ENCODE measurements around the gene RPP25L. TPM values are rescaled to one million over a fixed set of nuclear protein-coding genes. Genes with fewer than 3 reads are reported as not detected.

The RPP25L gene
- total and polyA plus RNA-seq, 9 of the 15 experiments (the other 6 are each of a cell fraction or from before 2014, with no cell fraction given), result 16.3 to 43.7 (median 29.0) TPM

DNA sequence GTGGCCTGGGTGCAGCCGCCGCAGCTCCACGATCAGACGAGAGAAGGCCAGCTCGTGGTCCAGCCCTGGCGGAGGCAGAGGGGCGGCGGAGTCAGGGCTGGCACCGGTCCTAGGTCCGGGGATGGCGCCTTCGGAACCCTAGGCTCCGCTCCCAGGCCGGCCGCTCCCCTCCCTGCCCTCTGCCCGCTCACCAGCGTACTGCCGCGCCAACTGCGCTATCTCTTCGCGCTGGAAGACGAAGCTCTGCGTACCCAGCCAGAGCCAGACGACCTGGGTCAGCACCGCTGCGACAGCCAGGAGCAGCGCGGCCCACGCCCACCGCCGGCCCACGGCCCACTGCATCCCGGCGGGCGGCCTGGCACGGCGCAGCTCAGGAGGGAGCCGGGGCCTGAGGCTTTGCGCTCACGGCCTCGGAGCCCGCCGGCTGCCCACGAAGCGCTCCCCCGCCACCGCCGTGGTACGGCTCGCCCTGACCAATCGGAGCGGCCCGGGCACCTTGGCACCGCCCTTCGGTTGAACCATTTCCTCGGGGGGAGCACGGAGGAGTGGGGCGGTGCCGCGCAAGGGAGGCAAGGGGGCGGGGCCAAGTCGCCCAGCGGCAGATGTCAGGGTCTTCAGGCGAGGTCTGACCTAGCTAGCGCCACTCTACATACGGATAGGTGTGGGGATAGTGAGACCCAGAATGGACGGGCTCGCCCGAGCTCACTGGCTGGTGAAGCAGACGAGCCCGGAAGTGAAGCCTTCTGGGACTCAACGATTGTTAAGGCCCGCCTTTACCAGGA, 25.6 kb upstream of the RPP25L start, which contains the start of gene SIGMAR1 (continued):
- TF ChIP-seq, protein P1, sequence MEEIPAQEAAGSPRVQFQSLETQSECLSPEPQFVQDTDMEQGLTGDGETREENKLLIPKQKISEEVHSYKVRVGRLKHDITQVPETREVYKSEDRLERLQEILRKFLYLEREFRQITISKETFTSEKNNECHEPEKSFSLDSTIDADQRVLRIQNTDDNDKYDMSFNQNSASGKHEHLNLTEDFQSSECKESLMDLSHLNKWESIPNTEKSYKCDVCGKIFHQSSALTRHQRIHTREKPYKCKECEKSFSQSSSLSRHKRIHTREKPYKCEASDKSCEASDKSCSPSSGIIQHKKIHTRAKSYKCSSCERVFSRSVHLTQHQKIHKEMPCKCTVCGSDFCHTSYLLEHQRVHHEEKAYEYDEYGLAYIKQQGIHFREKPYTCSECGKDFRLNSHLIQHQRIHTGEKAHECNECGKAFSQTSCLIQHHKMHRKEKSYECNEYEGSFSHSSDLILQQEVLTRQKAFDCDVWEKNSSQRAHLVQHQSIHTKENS (CRISPR knock-in tag; IDR thresholded peaks at IDR 0.05), result no peak
- TF ChIP-seq PRPF4 (IDR thresholded peaks at IDR 0.05; ENCODE audit: insufficient read depth, low read depth, low read length, poor library complexity, severe bottlenecking), result no peak
- TF ChIP-seq CTBP1 (IDR thresholded peaks at IDR 0.05; ENCODE audit: borderline replicate concordance), result peak; percentile 43; the same call in 1 of the 2 replicates
- no peak for TF ChIP-seq ZNF311 (CRISPR knock-in tag; IDR thresholded peaks at IDR 0.05)
- TF ChIP-seq PHF20 (IDR thresholded peaks at IDR 0.05; ENCODE audit: partially characterized antibody), result no peak
- no peak for TF ChIP-seq DDX20 (tag; IDR thresholded peaks at IDR 0.05; ENCODE audit: low read depth)
- TF ChIP-seq, protein P2, sequence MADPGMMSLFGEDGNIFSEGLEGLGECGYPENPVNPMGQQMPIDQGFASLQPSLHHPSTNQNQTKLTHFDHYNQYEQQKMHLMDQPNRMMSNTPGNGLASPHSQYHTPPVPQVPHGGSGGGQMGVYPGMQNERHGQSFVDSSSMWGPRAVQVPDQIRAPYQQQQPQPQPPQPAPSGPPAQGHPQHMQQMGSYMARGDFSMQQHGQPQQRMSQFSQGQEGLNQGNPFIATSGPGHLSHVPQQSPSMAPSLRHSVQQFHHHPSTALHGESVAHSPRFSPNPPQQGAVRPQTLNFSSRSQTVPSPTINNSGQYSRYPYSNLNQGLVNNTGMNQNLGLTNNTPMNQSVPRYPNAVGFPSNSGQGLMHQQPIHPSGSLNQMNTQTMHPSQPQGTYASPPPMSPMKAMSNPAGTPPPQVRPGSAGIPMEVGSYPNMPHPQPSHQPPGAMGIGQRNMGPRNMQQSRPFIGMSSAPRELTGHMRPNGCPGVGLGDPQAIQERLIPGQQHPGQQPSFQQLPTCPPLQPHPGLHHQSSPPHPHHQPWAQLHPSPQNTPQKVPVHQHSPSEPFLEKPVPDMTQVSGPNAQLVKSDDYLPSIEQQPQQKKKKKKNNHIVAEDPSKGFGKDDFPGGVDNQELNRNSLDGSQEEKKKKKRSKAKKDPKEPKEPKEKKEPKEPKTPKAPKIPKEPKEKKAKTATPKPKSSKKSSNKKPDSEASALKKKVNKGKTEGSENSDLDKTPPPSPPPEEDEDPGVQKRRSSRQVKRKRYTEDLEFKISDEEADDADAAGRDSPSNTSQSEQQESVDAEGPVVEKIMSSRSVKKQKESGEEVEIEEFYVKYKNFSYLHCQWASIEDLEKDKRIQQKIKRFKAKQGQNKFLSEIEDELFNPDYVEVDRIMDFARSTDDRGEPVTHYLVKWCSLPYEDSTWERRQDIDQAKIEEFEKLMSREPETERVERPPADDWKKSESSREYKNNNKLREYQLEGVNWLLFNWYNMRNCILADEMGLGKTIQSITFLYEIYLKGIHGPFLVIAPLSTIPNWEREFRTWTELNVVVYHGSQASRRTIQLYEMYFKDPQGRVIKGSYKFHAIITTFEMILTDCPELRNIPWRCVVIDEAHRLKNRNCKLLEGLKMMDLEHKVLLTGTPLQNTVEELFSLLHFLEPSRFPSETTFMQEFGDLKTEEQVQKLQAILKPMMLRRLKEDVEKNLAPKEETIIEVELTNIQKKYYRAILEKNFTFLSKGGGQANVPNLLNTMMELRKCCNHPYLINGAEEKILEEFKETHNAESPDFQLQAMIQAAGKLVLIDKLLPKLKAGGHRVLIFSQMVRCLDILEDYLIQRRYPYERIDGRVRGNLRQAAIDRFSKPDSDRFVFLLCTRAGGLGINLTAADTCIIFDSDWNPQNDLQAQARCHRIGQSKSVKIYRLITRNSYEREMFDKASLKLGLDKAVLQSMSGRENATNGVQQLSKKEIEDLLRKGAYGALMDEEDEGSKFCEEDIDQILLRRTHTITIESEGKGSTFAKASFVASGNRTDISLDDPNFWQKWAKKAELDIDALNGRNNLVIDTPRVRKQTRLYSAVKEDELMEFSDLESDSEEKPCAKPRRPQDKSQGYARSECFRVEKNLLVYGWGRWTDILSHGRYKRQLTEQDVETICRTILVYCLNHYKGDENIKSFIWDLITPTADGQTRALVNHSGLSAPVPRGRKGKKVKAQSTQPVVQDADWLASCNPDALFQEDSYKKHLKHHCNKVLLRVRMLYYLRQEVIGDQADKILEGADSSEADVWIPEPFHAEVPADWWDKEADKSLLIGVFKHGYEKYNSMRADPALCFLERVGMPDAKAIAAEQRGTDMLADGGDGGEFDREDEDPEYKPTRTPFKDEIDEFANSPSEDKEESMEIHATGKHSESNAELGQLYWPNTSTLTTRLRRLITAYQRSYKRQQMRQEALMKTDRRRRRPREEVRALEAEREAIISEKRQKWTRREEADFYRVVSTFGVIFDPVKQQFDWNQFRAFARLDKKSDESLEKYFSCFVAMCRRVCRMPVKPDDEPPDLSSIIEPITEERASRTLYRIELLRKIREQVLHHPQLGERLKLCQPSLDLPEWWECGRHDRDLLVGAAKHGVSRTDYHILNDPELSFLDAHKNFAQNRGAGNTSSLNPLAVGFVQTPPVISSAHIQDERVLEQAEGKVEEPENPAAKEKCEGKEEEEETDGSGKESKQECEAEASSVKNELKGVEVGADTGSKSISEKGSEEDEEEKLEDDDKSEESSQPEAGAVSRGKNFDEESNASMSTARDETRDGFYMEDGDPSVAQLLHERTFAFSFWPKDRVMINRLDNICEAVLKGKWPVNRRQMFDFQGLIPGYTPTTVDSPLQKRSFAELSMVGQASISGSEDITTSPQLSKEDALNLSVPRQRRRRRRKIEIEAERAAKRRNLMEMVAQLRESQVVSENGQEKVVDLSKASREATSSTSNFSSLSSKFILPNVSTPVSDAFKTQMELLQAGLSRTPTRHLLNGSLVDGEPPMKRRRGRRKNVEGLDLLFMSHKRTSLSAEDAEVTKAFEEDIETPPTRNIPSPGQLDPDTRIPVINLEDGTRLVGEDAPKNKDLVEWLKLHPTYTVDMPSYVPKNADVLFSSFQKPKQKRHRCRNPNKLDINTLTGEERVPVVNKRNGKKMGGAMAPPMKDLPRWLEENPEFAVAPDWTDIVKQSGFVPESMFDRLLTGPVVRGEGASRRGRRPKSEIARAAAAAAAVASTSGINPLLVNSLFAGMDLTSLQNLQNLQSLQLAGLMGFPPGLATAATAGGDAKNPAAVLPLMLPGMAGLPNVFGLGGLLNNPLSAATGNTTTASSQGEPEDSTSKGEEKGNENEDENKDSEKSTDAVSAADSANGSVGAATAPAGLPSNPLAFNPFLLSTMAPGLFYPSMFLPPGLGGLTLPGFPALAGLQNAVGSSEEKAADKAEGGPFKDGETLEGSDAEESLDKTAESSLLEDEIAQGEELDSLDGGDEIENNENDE (IDR thresholded peaks at IDR 0.05; ENCODE audit: low read depth, low read length), result no peak
- no peak for TF ChIP-seq OTX1 (CRISPR knock-in tag; IDR thresholded peaks at IDR 0.05)
- no peak for TF ChIP-seq SMAD1 (IDR thresholded peaks at IDR 0.05; ENCODE audit: low read depth, low read length, partially characterized antibody)
- TF ChIP-seq FUS (optimal IDR thresholded peaks at IDR 0.05; ENCODE audit: low read depth, low read length), result no peak
- no peak for TF ChIP-seq ZNF12 (CRISPR knock-in tag; IDR thresholded peaks at IDR 0.05)
- no peak for TF ChIP-seq ELF2 (CRISPR knock-in tag; IDR thresholded peaks at IDR 0.05)
- no peak for TF ChIP-seq ZNF586 (CRISPR knock-in tag; conservative IDR thresholded peaks at IDR 0.05)
- TF ChIP-seq DNMT1 (IDR thresholded peaks at IDR 0.05), result no peak
- TF ChIP-seq, protein P3, sequence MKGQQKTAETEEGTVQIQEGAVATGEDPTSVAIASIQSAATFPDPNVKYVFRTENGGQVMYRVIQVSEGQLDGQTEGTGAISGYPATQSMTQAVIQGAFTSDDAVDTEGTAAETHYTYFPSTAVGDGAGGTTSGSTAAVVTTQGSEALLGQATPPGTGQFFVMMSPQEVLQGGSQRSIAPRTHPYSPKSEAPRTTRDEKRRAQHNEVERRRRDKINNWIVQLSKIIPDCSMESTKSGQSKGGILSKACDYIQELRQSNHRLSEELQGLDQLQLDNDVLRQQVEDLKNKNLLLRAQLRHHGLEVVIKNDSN (CRISPR knock-in tag; IDR thresholded peaks at IDR 0.05), result peak; percentile 42; the same call in 1 of the 2 replicates

Measured in K562 (cell line).